ENCODE results near the gene FBLN7.

The FBLN7 gene

GRCh38 chr2:112141626-112142007, 3.4 kb downstream of the FBLN7 start:
- DNase-seq: no peak

- DNase-seq: no peak
These were observed 4.4 kb downstream of the FBLN7 start for GRCh38 chr2:112142525-112143078.

GRCh38 chr2:112143150-112143549, 5.0 kb downstream of the FBLN7 start:
- DNase-seq: no peak

GRCh38 chr2:112144966-112145365, 6.8 kb downstream of the FBLN7 start:
- DNase-seq: no peak

- no peak for DNase-seq
These were observed 9.4 kb downstream of the FBLN7 start for GRCh38 chr2:112147382-112148168.

- DNase-seq: no peak
These were observed 10.3 kb downstream of the FBLN7 start for GRCh38 chr2:112148477-112148876.

GRCh38 chr2:112149194-112149593, 11.0 kb downstream of the FBLN7 start:
- DNase-seq: no peak

- no peak for DNase-seq
These were observed 11.8 kb downstream of the FBLN7 start for GRCh38 chr2:112149866-112150435.

- no peak for DNase-seq
These were observed 12.3 kb downstream of the FBLN7 start for GRCh38 chr2:112150447-112150846.

GRCh38 chr2:112150851-112151250, 12.7 kb downstream of the FBLN7 start:
- DNase-seq: no peak

GRCh38 chr2:112151271-112151670, 13.1 kb downstream of the FBLN7 start:
- DNase-seq: no peak

- DNase-seq: no peak
These were observed 13.7 kb downstream of the FBLN7 start for GRCh38 chr2:112151701-112152440.

- DNase-seq: no peak
These were observed 14.4 kb downstream of the FBLN7 start for GRCh38 chr2:112152476-112153178.

- DNase-seq: no peak
These were observed 14.9 kb downstream of the FBLN7 start for GRCh38 chr2:112153179-112153490.

GRCh38 chr2:112153501-112153900, 15.3 kb downstream of the FBLN7 start:
- no peak for DNase-seq

GRCh38 chr2:112154246-112155117, 16.3 kb downstream of the FBLN7 start:
- DNase-seq: peak; percentile 32

- peak; percentile 36 for DNase-seq
These were observed 17.4 kb downstream of the FBLN7 start for GRCh38 chr2:112155331-112156151.

GRCh38 chr2:112156152-112156986, 18.2 kb downstream of the FBLN7 start:
- DNase-seq: peak; percentile 52

- DNase-seq: no peak
These were observed 19.3 kb downstream of the FBLN7 start for GRCh38 chr2:112157472-112157871.

GRCh38 chr2:112159454-112159921, 21.3 kb downstream of the FBLN7 start:
- no peak for DNase-seq
